ENCODE results near the gene TMEM255B.
A peak's percentile ranks its signal among the peaks of the same experiment; 100 is the strongest.
"Not testable (repeated sequence)": the region's sequence is repeated elsewhere in the genome, so short reads cannot be mapped to it uniquely, and the experiment has no call there.

Gene TMEM255B

DNA sequence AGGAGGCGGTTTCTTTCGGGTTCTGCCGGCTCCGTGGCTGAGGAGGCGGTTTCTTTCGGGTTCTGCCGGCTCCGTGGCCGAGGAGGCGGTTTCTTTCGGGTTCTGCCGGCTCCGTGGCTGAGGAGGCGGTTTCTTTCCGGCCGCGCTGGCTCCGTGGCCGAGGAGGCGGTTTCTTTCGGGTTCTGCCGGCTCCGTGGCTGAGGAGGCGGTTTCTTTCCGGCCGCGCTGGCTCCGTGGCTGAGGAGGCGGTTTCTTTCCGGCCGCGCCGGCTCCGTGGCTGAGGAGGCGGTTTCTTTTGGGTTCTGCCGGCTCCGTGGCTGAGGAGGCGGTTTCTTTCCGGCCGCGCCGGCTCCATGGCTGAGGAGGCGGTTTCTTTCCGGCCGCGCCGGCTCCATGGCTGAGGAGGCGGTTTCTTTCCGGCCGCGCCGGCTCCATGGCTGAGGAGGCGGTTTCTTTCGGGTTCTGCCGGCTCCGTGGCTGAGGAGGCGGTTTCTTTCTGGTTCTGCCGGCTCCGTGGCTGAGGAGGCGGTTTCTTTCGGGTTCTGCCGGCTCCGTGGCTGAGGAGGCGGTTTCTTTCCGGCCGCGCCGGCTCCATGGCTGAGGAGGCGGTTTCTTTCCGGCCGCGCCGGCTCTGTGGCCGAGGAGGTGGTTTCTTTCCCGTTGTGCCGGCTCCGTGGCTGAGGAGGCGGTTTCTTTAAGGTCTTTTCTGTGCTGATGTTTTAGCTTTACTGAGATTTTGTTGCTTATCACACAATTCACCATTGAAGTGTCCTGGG lies 6.6 kb upstream of the TMEM255B start:
- not testable (repeated sequence) for H3K4me1 ChIP-seq (ENCODE audit: control insufficient read depth, insufficient read depth, low read length); H3K4me3 ChIP-seq (ENCODE audit: low read length); DNase-seq (ENCODE audit: low read depth); H3K9ac ChIP-seq (ENCODE audit: low read length); H3K9me3 ChIP-seq (ENCODE audit: control insufficient read depth, low read length); H3K36me3 ChIP-seq (ENCODE audit: control insufficient read depth, insufficient read depth, low read length, severe bottlenecking)
- peaks cover 16% of the 10 kb centered on the region for H3K27me3 ChIP-seq (replicated peaks; ENCODE audit: control insufficient read depth, insufficient read depth, low read length)

DNA sequence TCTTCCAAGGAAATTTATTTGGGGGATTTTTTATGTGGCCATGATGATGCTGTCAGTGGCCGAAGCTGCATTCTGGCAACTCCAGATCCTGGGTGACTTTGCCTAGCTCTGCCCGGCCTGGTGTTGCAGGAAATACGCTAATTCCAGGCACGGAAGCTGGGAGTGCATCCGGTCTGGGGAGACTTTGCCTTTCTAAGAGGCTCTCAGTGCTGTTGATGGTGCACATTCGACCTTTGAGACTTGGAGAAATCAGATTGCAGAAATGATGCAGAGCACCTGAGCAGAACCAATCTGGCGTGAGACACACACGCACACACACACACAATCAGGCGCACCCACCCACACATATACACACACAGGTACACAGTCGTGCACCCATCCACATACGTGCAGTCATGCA lies 5.9 kb upstream of the TMEM255B start:
- Histone ChIP-seq H3K27me3 (replicated peaks; ENCODE audit: control insufficient read depth, insufficient read depth, low read length) (peaks cover 16% of the 10 kb centered on the region), H3K36me3 (ENCODE audit: control insufficient read depth, insufficient read depth, low read length, severe bottlenecking) (no peaks in the 10 kb centered on the region), H3K9ac (ENCODE audit: low read length) (no peak overlapping the region), H3K9me3 (ENCODE audit: control insufficient read depth, low read length) (no peaks in the 10 kb centered on the region), H3K4me1 (ENCODE audit: control insufficient read depth, insufficient read depth, low read length) (no peaks in the 10 kb centered on the region), H3K4me3 (ENCODE audit: low read length) (no peak overlapping the region)
- DNase-seq (ENCODE audit: low read depth): no peak

GRCh38 chr13:113754242-113754641 lies 4.8 kb upstream of the TMEM255B start:
- Histone ChIP-seq H3K36me3 (ENCODE audit: control insufficient read depth, insufficient read depth, low read length, severe bottlenecking) (no peaks in the 10 kb centered on the region), H3K4me3 (ENCODE audit: low read length) (no peak overlapping the region), H3K27me3 (replicated peaks; ENCODE audit: control insufficient read depth, insufficient read depth, low read length) (peaks cover 12% of the 10 kb centered on the region), H3K9ac (ENCODE audit: low read length) (no peak overlapping the region), H3K9me3 (ENCODE audit: control insufficient read depth, low read length) (no peaks in the 10 kb centered on the region), H3K4me1 (ENCODE audit: control insufficient read depth, insufficient read depth, low read length) (peaks cover 6% of the 10 kb centered on the region)
- DNase-seq (ENCODE audit: low read depth): no peak

DNA sequence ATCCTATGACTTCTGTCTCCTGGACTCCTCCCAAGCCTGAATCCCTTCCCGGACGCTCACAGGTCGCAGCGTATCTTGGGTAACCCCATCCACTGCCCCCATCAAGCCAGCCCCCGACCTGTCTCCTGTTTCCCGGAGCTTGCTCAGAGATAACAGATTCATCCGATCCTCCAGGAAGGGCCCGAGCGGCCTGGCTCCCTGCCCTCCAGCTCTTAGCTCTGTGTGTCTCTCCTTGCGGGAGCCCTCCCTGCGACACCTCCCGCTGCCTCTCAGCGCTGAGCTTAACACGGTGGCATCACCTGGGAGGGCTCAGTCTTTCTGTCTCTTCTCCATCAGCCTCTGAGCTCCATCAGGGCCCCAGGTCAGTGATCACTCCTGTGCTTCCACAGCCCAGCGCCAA lies 4.3 kb upstream of the TMEM255B start:
- H3K9ac ChIP-seq (ENCODE audit: low read length): no peak overlapping the region
- no peaks in the 10 kb centered on the region for H3K36me3 ChIP-seq (ENCODE audit: control insufficient read depth, insufficient read depth, low read length, severe bottlenecking)
- no peak overlapping the region for H3K4me3 ChIP-seq (ENCODE audit: low read length)
- no peaks in the 10 kb centered on the region for H3K9me3 ChIP-seq (ENCODE audit: control insufficient read depth, low read length)
- peaks cover 10% of the 10 kb centered on the region for H3K4me1 ChIP-seq (ENCODE audit: control insufficient read depth, insufficient read depth, low read length)
- DNase-seq (ENCODE audit: low read depth): no peak
- peaks cover 8% of the 10 kb centered on the region for H3K27me3 ChIP-seq (replicated peaks; ENCODE audit: control insufficient read depth, insufficient read depth, low read length)

DNA sequence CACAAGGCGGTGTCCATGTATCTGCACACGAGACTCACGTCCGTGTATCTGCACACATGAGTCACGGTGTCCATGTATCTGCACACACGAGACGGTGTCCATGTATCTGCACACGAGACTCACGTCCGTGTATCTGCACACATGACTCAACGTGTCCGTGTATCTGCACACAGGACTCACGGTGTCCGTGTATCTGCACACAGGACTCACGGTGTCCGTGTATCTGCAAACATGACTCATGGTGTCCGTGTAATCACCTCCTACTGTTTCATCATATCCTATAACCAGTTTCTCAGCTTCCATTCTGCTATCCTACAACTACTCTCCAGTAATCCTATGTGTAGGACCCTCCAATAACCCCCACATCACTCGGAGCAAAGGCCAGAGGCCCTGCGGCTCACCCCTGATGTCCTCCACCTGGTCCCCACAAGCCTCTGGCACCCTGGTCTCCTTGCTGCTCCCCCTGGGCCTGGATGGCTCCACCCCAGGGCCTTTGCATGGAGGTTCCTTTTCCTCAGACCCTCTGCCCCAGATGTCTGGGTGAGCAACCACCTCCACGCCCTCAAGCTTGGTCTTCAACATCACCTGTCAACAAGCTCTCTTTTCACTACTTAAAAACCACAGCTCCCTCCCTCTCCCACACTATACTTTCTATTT lies 2.5 kb upstream of the TMEM255B start:
- Histone ChIP-seq H3K36me3 (ENCODE audit: control insufficient read depth, insufficient read depth, low read length, severe bottlenecking) (no peaks in the 10 kb centered on the region), H3K4me3 (ENCODE audit: low read length) (no peak overlapping the region), H3K27me3 (replicated peaks; ENCODE audit: control insufficient read depth, insufficient read depth, low read length) (peaks cover 8% of the 10 kb centered on the region), H3K4me1 (ENCODE audit: control insufficient read depth, insufficient read depth, low read length) (peaks cover 13% of the 10 kb centered on the region), H3K9me3 (ENCODE audit: control insufficient read depth, low read length) (no peaks in the 10 kb centered on the region), H3K9ac (ENCODE audit: low read length) (no peak overlapping the region)
- no peak for DNase-seq (ENCODE audit: low read depth)

- Histone ChIP-seq H3K4me1 (ENCODE audit: control insufficient read depth, insufficient read depth, low read length) (peaks cover 13% of the 10 kb centered on the region), H3K9me3 (ENCODE audit: control insufficient read depth, low read length) (no peaks in the 10 kb centered on the region), H3K9ac (ENCODE audit: low read length) (peak overlapping the region; percentile 71), H3K4me3 (ENCODE audit: low read length) (peak overlapping the region; percentile 90), H3K36me3 (ENCODE audit: control insufficient read depth, insufficient read depth, low read length, severe bottlenecking) (no peaks in the 10 kb centered on the region), H3K27me3 (replicated peaks; ENCODE audit: control insufficient read depth, insufficient read depth, low read length) (no peaks in the 10 kb centered on the region)
- DNase-seq (ENCODE audit: low read depth): peak; percentile 58
Observed at GRCh38 chr13:113759525-113760137, 605 bp downstream of the TMEM255B start.

GRCh38 chr13:113761136-113761535 lies 2.1 kb downstream of the TMEM255B start:
- H3K36me3 ChIP-seq (ENCODE audit: control insufficient read depth, insufficient read depth, low read length, severe bottlenecking): no peaks in the 10 kb centered on the region
- H3K27me3 ChIP-seq (replicated peaks; ENCODE audit: control insufficient read depth, insufficient read depth, low read length): no peaks in the 10 kb centered on the region
- peaks cover 13% of the 10 kb centered on the region for H3K4me1 ChIP-seq (ENCODE audit: control insufficient read depth, insufficient read depth, low read length)
- no peak overlapping the region for H3K4me3 ChIP-seq (ENCODE audit: low read length)
- no peak overlapping the region for H3K9ac ChIP-seq (ENCODE audit: low read length)
- no peak for DNase-seq (ENCODE audit: low read depth)
- no peaks in the 10 kb centered on the region for H3K9me3 ChIP-seq (ENCODE audit: control insufficient read depth, low read length)

GRCh38 chr13:113762075-113762474 lies 3.0 kb downstream of the TMEM255B start:
- Histone ChIP-seq H3K36me3 (ENCODE audit: control insufficient read depth, insufficient read depth, low read length, severe bottlenecking) (no peaks in the 10 kb centered on the region), H3K9ac (ENCODE audit: low read length) (no peak overlapping the region), H3K4me3 (ENCODE audit: low read length) (no peak overlapping the region), H3K9me3 (ENCODE audit: control insufficient read depth, low read length) (no peaks in the 10 kb centered on the region), H3K4me1 (ENCODE audit: control insufficient read depth, insufficient read depth, low read length) (peaks cover 13% of the 10 kb centered on the region), H3K27me3 (replicated peaks; ENCODE audit: control insufficient read depth, insufficient read depth, low read length) (no peaks in the 10 kb centered on the region)
- no peak for DNase-seq (ENCODE audit: low read depth)

- H3K4me3 ChIP-seq (ENCODE audit: low read length): no peak overlapping the region
- no peak for DNase-seq (ENCODE audit: low read depth)
- H3K27me3 ChIP-seq (replicated peaks; ENCODE audit: control insufficient read depth, insufficient read depth, low read length): no peaks in the 10 kb centered on the region
- H3K4me1 ChIP-seq (ENCODE audit: control insufficient read depth, insufficient read depth, low read length): peaks cover 13% of the 10 kb centered on the region
- H3K9ac ChIP-seq (ENCODE audit: low read length): no peak overlapping the region
- H3K36me3 ChIP-seq (ENCODE audit: control insufficient read depth, insufficient read depth, low read length, severe bottlenecking): no peaks in the 10 kb centered on the region
- no peaks in the 10 kb centered on the region for H3K9me3 ChIP-seq (ENCODE audit: control insufficient read depth, low read length)
Observed at GRCh38 chr13:113762538-113762937, 3.5 kb downstream of the TMEM255B start.

- Histone ChIP-seq H3K9ac (ENCODE audit: low read length) (no peak overlapping the region), H3K4me1 (ENCODE audit: control insufficient read depth, insufficient read depth, low read length) (peaks cover 13% of the 10 kb centered on the region), H3K36me3 (ENCODE audit: control insufficient read depth, insufficient read depth, low read length, severe bottlenecking) (no peaks in the 10 kb centered on the region), H3K27me3 (replicated peaks; ENCODE audit: control insufficient read depth, insufficient read depth, low read length) (no peaks in the 10 kb centered on the region), H3K9me3 (ENCODE audit: control insufficient read depth, low read length) (no peaks in the 10 kb centered on the region), H3K4me3 (ENCODE audit: low read length) (no peak overlapping the region)
- no peak for DNase-seq (ENCODE audit: low read depth)
Observed at GRCh38 chr13:113763254-113763653, 4.2 kb downstream of the TMEM255B start.

DNA sequence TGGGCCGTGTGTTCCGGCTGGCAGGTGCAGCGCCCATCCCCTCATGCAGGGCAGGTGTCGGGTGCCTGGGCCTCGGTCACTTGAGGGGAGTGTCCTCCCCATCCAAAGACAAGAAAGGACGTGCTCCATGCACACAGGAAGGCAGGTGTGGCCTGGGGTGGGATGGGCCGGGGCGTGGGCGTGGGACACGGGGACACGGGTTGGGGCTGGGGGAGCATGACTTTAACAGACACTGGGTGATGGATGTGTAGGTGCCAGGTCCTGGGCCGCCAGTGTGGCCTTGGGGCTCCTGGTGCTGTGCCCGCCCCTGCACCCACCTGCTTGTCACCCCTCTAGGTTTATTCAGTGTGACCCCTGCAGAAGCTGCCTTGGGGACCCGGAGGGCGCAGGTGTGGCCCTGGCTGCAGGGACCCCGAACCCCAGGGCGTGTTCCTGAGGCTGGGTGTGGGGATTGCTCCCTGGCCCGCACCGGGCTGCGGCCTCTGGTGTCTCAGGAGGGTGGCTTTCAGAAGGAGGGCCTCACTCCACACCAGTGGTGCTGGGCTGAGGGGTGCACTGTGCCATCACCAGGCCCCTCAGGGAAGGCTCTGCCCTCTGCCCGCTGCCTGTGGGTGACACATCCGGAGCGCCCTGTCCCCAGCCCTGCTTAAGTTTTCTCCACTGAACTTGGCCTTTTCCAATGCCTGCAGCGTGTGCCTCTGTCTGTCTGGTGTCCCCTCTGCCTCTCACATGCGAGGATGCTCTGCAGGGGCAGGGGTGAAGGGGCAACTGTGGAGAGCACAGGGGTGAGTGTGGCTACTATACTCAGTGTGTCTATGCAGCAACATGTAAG lies 5.2 kb downstream of the TMEM255B start:
- Histone ChIP-seq H3K4me3 (ENCODE audit: low read length) (no peak overlapping the region), H3K27me3 (replicated peaks; ENCODE audit: control insufficient read depth, insufficient read depth, low read length) (no peaks in the 10 kb centered on the region), H3K36me3 (ENCODE audit: control insufficient read depth, insufficient read depth, low read length, severe bottlenecking) (no peaks in the 10 kb centered on the region), H3K4me1 (ENCODE audit: control insufficient read depth, insufficient read depth, low read length) (peaks cover 7% of the 10 kb centered on the region), H3K9me3 (ENCODE audit: control insufficient read depth, low read length) (no peaks in the 10 kb centered on the region), H3K9ac (ENCODE audit: low read length) (no peak overlapping the region)
- no peak for DNase-seq (ENCODE audit: low read depth)
